Activated naive CD8-positive, alpha-beta T cell (primary cell): ENCODE measurements around the gene OVCA2.

ENCODE experiments used
- H3K27ac Mint-ChIP-seq: one replicate; pipeline ENCODE4 v1.8.0; 2021; ENCODE audit warnings: mixed read lengths
- H3K27me3 Mint-ChIP-seq: one replicate; pipeline ENCODE4 v1.8.0; 2021; ENCODE audit warnings: mixed read lengths
- H3K36me3 Mint-ChIP-seq: one replicate; pipeline ENCODE4 v1.8.0; 2021; ENCODE audit warnings: mixed read lengths
- H3K4me1 Mint-ChIP-seq: one replicate; pipeline ENCODE4 v1.8.0; 2021; ENCODE audit warnings: low read depth, mixed read lengths
- H3K4me3 Mint-ChIP-seq: one replicate; pipeline ENCODE4 v1.8.0; 2021; ENCODE audit warnings: mild to moderate bottlenecking, mixed read lengths
- H3K9me3 Mint-ChIP-seq: one replicate; pipeline ENCODE4 v1.8.0; 2021; ENCODE audit warnings: low read depth, mixed read lengths

The OVCA2 gene

DNA sequence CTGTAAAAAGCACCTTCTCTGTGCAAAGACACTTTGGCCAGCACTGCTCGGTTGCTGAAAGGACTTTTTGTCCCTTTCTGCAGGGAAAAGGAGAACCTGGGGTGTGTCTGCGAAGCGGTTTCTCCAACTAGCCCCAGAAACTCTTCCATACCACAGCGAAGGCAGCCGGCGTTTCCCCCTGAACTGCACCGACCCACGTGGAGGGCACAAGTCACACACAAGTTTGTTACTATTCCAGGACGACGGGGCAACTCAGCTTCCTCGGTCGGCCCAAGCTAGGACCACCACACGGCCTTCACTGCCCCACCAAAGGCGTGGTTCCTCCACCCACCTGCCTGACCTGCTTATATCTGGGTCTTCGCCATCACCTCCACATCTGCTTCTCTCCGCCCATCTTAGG is 18.6 kb upstream of the OVCA2 start:
- no peaks in the 10 kb centered on the region for H3K36me3 Mint-ChIP-seq
- H3K27me3 Mint-ChIP-seq: peaks cover 7% of the 10 kb centered on the region
- H3K27ac Mint-ChIP-seq: peak overlapping the region; percentile 58
- peaks cover 17% of the 10 kb centered on the region for H3K4me1 Mint-ChIP-seq
- peak overlapping the region; percentile 73 for H3K4me3 Mint-ChIP-seq
- H3K9me3 Mint-ChIP-seq: no peaks in the 10 kb centered on the region

DNA sequence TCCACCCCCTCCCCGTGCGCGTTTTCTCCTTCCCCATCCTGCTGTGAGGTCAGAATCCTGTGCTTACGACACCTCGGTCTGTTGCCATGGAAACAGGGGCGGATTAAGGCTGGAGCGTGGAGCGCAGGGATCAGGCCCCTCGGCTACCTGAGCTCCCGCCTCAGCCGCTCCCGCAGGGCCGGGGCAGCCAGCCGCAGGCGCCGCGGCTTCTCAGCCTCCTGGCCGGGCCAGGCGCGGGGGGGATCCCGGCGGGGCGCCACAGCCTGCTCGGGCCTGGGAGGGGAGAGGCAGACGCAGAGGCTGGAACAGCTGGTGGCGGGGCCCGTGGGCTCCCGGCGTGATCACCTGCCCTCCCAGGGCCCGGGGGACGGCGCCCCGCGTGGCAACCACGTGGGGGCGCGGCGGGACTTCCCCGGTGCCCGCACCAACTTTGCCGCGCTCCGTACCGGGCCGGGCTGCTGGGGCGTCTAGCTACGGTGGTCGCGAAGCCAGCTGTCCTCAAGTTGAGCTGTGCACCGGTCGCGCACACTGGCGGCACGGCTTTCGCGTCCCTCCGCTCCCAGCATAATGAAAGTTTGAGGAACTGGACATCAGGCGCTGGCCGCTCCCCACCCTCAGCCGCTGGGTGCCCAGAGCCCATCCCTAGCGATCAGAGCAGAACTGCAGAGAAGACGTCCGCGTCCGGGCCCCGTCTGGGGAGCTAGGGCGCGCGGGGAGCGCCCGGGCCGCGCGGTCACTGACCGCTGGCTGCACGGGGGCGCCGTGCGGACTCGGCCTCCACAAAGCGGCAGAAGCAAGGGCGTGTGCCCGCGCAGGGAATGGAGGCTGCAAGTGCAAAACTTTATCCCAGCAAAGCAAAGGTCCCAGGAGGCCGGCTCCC is 17.9 kb upstream of the OVCA2 start:
- H3K27ac Mint-ChIP-seq: no peak overlapping the region
- no peaks in the 10 kb centered on the region for H3K9me3 Mint-ChIP-seq
- peaks cover 7% of the 10 kb centered on the region for H3K27me3 Mint-ChIP-seq
- H3K4me3 Mint-ChIP-seq: peak overlapping the region; percentile 83
- H3K4me1 Mint-ChIP-seq: peaks cover 18% of the 10 kb centered on the region
- no peaks in the 10 kb centered on the region for H3K36me3 Mint-ChIP-seq

DNA sequence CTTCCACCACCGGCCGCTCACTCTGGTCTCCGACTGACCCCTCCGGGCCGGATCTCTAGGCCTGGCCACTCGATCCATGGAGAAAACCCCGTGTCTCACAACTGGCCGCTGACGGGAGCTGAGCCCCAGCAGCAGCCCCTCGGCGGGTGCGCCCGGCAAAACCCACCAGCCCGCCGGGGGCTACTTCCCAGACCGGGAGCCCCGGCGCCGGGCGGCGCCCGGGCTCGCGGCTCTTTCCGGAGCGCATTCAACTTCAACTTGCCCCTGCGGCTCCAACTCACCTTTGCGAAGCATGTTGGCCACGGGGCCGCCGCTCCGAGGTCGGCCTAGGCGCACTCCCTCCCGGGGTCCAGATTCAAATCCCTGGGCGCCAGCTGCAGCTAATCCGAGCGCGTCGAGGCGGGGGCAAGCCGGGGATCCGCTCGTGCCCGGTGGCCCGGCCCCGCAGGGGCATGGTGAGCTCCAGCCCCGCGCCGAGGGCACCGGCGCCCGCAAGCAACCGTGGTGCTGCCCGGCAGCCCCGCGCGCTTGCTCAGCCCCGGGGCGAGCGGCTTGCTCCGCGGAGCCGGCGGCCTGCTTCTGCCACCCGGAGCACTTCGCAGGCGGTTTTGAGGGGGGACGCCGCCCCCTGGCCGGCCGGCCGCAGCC is 17.1 kb upstream of the OVCA2 start:
- Mint-ChIP-seq H3K4me1 (peaks cover 18% of the 10 kb centered on the region), H3K9me3 (no peaks in the 10 kb centered on the region), H3K4me3 (peak overlapping the region; percentile 63), H3K36me3 (no peaks in the 10 kb centered on the region), H3K27ac (no peak overlapping the region), H3K27me3 (peaks cover 7% of the 10 kb centered on the region)

DNA sequence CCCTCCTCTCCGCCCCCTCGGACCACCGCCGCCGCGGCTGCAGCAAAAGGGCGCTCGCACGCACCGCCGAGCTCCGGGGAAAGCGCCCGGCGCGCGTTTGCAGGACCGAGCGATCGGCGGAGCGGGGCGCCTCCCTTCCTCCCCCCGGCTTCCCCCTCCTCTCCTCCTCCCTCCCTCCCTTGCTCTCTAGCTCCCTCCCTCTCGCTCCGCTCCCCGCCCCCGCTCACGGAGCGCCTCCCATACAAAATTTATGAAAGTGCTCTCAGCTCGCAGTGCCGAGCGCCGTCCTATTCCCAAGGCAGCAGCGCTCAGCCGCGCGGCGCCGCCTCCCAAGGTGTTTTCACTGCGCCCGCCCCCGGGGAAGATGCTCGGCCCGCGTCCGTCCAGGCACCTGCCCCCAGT is 16.6 kb upstream of the OVCA2 start, which contains the start of gene RTN4RL1:
TSS of gene RTN4RL1 (minus strand) at position 115 of the 402 bp plus-strand sequence. CDS start 469 bp downstream, outside the sequence.
- peak within 1 kb of the TSS; percentile 83 for H3K4me3 Mint-ChIP-seq
- H3K4me1 Mint-ChIP-seq: peaks cover 18% of the 10 kb centered on the region
- H3K27me3 Mint-ChIP-seq: peaks cover 6% of the 10 kb centered on the region
- H3K36me3 Mint-ChIP-seq: no peaks in the 10 kb centered on the region
- no peak within 1 kb of the TSS for H3K27ac Mint-ChIP-seq
- no peaks in the 10 kb centered on the region for H3K9me3 Mint-ChIP-seq

DNA sequence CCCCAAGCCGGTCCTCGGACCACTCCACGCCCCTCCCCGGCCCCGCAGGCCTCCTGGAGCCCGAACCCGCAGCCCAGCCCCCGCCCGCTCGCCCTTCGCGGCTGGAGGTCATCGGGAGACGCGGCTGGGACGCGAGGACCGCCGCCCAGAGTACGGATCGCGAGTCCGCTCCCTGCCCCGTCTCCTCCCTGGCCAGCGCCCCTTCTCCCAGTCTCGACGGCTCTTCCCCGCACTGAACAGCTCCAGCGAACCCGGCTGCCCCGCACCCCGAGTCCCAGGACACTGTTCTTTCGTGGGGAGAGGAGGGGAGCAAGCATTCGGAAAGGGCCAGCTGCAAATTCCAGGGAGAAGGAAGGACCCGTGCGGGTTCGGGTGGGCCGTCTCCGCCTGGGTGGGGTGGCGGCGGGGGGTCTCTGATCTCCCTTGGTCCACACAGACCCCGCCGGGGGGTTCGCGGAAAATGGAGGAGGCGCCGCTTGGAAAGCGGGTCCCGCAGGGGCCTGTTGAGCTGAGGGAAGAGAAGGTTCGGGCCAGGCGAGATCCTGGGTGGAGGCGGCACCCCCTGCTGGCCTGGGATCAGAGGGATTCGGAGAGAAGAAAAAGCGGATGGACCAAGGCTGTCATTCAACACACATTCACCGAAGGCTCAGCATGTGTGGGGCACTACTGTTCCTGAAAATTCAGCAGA is 16.1 kb upstream of the OVCA2 start:
- Mint-ChIP-seq H3K27ac (no peak overlapping the region), H3K4me1 (peaks cover 23% of the 10 kb centered on the region), H3K36me3 (no peaks in the 10 kb centered on the region), H3K27me3 (peaks cover 6% of the 10 kb centered on the region), H3K4me3 (peak overlapping the region; percentile 78), H3K9me3 (no peaks in the 10 kb centered on the region)

DNA sequence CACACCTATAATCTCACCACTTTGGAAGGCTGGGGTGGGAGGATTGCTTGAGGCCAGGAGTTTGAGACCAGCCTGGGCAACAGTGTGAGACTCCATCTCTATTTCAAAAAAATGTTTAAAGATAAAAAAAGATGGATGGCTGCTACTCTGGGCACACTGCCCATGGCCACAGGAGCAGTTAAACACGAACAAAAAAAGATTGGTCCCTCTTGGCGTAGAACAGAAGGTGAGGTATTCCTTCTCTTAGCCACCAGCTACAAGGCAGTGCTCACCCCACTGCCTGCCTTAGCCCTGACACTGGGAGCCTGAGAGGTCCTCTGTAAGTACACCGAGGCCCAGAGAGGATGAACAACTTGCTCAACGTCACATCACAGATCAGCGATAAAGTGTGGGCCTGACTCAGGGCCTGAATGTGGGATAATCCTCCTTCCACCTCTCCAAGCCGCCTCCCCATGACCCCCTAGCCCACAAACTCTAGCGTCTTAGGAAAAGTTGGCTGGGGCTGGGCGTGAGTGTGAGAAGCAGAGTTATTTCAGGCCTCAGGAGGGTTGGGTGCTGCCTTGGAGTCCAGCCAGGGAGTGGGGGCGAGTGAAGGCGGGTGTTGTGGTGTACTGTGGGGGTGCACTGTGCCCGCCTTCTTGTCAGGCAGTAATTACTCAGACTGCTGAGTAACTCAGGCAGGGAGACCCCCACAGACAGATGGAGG is 14.1 kb upstream of the OVCA2 start:
- no peaks in the 10 kb centered on the region for H3K9me3 Mint-ChIP-seq
- peaks cover 29% of the 10 kb centered on the region for H3K4me1 Mint-ChIP-seq
- peaks cover 2% of the 10 kb centered on the region for H3K36me3 Mint-ChIP-seq
- H3K27me3 Mint-ChIP-seq: peaks cover 6% of the 10 kb centered on the region
- no peak overlapping the region for H3K4me3 Mint-ChIP-seq
- no peak overlapping the region for H3K27ac Mint-ChIP-seq

DNA sequence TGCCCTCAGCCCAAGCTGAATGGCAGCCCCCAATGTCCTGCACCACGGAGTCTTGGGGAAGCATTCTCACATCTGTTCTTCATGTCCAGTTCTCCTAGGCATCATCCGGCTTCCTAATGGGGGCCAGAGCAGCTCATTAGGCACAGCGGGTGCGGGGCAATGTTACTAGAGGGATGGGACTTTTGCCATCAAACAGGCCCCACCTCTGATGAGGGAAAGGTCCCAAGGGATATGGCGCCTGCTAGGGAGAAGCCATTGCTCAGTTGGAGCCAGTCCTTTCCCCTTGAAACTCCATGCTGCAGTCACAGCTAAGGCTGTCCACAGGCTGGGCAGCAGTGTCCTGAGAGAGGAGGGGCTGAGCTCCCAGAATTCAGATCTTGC is 13.6 kb upstream of the OVCA2 start:
- H3K4me3 Mint-ChIP-seq: no peak overlapping the region
- H3K27ac Mint-ChIP-seq: no peak overlapping the region
- no peaks in the 10 kb centered on the region for H3K9me3 Mint-ChIP-seq
- peaks cover 29% of the 10 kb centered on the region for H3K4me1 Mint-ChIP-seq
- H3K27me3 Mint-ChIP-seq: peaks cover 6% of the 10 kb centered on the region
- peaks cover 2% of the 10 kb centered on the region for H3K36me3 Mint-ChIP-seq

DNA sequence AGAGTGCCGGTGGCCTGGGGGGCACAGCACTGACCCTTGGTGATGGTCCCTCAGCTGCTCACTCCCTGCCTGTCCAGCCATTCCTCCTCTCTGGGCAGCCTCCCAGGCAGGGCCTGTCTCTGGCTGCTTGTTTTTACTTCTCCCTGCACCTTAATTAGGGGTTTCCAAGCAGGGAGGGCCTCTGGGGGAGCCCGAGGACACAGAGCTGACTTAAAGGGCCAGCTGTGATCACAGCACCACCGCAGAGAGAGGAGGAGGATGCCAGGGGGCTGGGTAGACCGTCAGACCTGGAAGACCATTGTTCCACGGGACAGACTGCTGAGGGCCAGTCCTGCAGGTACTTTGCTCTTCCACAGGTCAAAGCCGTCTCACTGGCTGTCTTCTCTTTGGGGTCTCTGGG is 13.1 kb upstream of the OVCA2 start:
- Mint-ChIP-seq H3K9me3 (no peaks in the 10 kb centered on the region), H3K27ac (no peak overlapping the region), H3K27me3 (peaks cover 6% of the 10 kb centered on the region), H3K4me1 (peaks cover 28% of the 10 kb centered on the region), H3K4me3 (peak overlapping the region; percentile 20), H3K36me3 (peaks cover 2% of the 10 kb centered on the region)

DNA sequence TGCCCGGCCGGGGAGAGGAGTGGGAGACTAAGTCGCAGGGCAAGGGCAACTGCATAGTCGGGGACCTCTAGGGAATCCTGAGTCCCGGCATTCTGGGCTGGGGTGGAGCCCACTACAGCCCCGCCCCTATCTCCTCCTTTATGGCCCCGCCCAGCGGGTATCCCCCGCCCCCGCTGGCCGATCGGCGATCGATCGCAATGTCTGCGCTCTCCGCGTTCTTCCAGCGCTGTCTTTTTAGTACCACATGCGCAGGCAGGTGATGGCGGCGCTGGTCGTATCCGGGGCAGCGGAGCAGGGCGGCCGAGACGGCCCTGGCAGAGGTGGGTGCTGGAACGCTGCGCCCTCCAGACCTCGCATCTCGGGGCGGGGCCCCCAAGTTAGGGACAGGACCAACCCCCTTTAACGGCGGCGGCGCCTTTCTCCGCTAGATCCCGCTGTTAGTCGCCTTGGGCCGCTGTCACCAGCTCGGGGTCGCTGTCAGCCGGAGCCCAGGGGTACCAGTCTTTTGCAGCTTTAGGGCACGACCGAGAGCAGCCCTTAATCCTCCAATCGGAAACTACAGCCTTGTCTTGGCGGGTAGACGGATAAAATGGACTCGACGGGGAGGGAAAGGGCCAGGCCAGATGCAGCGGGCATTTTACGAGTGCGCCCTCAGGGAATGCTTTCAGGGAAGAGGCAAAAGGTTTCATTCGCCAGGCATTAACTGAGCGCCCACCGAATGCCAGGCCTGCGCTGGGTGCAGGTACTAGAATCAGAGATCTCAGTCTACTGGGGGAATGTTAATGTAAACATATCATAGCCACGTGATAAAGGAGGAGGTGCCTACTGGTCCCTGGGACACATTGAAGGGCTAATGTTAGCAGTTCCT is 11.7 kb upstream of the OVCA2 start, which contains the start of gene DPH1:
TSS of gene DPH1 (plus strand) at position 243 of the 868 bp plus-strand sequence. CDS start at position 260, 17 bp downstream.
- H3K36me3 Mint-ChIP-seq: peaks cover 2% of the 10 kb centered on the region
- H3K9me3 Mint-ChIP-seq: no peaks in the 10 kb centered on the region
- peak within 1 kb of the TSS; percentile 93 for H3K27ac Mint-ChIP-seq
- H3K4me1 Mint-ChIP-seq: peaks cover 28% of the 10 kb centered on the region
- peak within 1 kb of the TSS; percentile 98 for H3K4me3 Mint-ChIP-seq
- peaks cover 6% of the 10 kb centered on the region for H3K27me3 Mint-ChIP-seq

DNA sequence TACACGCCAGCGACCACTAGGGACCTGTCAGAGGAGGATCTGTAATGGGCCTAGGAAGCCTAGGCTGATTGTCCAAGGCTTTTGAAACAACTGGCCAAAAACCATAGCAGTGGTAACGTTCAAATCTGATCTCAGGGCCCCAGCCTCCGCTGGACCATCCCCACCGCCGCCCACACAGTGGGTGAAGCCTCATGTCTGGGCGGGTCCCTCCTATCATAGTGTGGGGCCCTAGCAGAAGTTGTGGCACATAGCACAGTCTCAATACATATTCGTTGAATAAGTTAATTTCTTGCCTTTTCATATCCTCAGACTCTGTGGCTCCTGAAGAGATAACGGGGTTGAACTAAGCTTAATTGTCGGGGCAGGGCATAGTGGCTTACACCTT is 11.1 kb upstream of the OVCA2 start:
- Mint-ChIP-seq H3K36me3 (peaks cover 2% of the 10 kb centered on the region), H3K27me3 (peaks cover 6% of the 10 kb centered on the region), H3K9me3 (no peaks in the 10 kb centered on the region), H3K4me3 (peak overlapping the region; percentile 98), H3K4me1 (peaks cover 28% of the 10 kb centered on the region), H3K27ac (peak overlapping the region; percentile 93)

DNA sequence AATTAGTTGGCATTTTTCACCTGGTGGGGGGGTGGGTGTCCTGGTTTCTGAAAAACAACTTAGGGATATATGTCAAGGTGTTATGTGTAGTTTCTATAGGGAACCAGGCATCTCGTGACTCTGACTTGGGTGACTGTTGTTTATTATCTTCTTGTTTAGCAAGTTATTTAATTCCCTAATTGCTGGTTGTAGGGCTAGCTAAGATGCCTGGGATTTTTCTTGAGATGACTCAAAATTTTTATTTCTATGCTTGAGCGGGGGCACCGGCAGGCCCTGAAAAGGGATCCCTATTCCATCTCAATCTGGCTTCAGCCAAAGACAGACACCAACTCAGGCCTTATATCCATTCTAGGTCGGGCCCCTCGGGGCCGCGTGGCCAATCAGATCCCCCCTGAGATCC is 8.7 kb upstream of the OVCA2 start:
- H3K4me3 Mint-ChIP-seq: no peak overlapping the region
- no peak overlapping the region for H3K27ac Mint-ChIP-seq
- peaks cover 23% of the 10 kb centered on the region for H3K4me1 Mint-ChIP-seq
- H3K9me3 Mint-ChIP-seq: no peaks in the 10 kb centered on the region
- no peaks in the 10 kb centered on the region for H3K27me3 Mint-ChIP-seq
- peaks cover 4% of the 10 kb centered on the region for H3K36me3 Mint-ChIP-seq

DNA sequence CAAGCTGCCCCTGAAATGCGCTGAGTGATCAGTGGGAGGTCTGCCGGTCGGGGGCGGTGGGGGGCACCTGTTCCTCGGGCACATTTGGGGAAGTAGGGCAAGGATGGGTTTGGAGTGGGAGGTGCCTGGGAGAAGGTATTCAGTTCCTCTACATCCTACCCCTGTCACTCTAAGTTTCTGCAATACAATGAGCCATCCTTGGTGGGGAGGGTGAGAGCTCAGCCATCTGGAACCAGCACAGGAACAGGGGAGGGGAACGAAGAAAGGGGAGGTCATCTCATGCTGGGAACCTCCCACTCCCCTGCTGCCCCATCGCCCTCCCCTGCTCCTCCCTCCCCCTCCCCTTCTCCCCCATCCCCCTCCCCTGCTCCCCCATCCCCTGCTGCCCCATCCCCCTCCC is 7.7 kb upstream of the OVCA2 start:
- Mint-ChIP-seq H3K9me3 (no peaks in the 10 kb centered on the region), H3K4me3 (no peak overlapping the region), H3K4me1 (peaks cover 22% of the 10 kb centered on the region), H3K27me3 (no peaks in the 10 kb centered on the region), H3K27ac (no peak overlapping the region), H3K36me3 (peaks cover 4% of the 10 kb centered on the region)

DNA sequence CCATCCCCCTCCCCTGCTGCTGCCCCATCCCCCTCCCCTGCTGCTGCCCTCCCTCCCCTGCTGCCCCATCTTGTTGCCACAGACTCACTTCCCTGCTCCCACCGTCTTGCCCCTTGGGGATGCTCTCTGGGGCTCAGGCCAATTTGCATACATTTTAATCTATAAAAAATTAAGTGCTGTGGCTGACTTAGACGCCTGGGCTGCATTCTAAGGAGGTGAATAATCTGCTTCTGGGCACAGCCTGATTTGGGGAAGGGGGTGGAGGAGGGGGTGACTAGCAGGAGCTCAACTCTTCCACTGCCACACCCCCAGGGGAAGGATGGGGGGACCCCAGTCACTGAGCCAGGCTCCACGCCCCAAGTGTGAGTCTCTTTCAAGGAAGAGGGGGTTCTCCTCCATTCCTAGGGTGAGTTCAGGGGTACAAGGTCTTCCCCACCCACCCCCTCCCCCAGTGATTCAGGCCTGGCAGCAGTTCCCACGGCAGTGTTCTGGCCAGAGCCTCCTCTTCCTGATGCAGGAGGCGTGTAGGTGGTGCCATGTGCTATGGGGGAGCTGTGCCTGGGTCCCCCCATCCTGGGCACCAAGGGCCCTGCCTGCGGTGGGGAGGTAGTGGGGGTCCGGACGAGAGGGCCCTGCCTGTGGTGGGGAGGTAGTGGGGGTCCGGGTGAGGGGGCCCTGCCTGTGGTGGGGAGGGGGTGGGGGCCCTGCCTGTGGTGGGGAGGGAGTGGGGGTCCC is 6.8 kb upstream of the OVCA2 start:
- Mint-ChIP-seq H3K36me3 (peaks cover 4% of the 10 kb centered on the region), H3K27ac (no peak overlapping the region), H3K4me1 (peaks cover 22% of the 10 kb centered on the region), H3K9me3 (no peaks in the 10 kb centered on the region), H3K4me3 (no peak overlapping the region), H3K27me3 (no peaks in the 10 kb centered on the region)
